ENCODE data around the gene RAP2B.

- TF ChIP-seq POLR2A (IDR thresholded peaks at IDR 0.05; ENCODE audit: low read length) (no peak), GATA1 (IDR thresholded peaks at IDR 0.05; ENCODE audit: low read depth, low read length) (no peak)
Measured at GRCh38 chr3:153215497-153215896, 53.5 kb downstream of the RAP2B start.

Measured in erythroblast (primary cell).